LNCaP clone FGC (cell line): ENCODE data around the gene MOCS1.
A peak's percentile ranks its signal among the peaks of the same experiment; 100 is the strongest.

ENCODE experiments used
- DNase-seq: peaks from one replicate; pipeline ENCODE4 v3.0.0-alpha.2; 2011; ENCODE audit warnings: low read depth
- H3K4me3 ChIP-seq: 2 replicates; pipeline ENCODE4 v1.5.1; 2011; ENCODE audit warnings: mild to moderate bottlenecking, low read depth, low read length, control low read depth
- CTCF ChIP-seq: IDR thresholded peaks from 2 replicates; pipeline ENCODE4 v1.5.1; 2012; ENCODE audit warnings: mild to moderate bottlenecking; ENCODE audit not compliant: control insufficient read depth, insufficient read depth; ENCODE audit errors: extremely low read depth

MOCS1 gene

GRCh38 chr6:39892490-39893129, 41.7 kb downstream of the MOCS1 start:
- TF ChIP-seq CTCF = peak; percentile 88
- DNase-seq = no peak
- H3K4me3 ChIP-seq = no peak overlapping the region

- no peak for TF ChIP-seq CTCF
- DNase-seq = no peak
These were observed 42.3 kb downstream of the MOCS1 start for GRCh38 chr6:39891976-39892375.

GRCh38 chr6:39891353-39891752, 42.9 kb downstream of the MOCS1 start:
- no peak for TF ChIP-seq CTCF
- no peak overlapping the region for H3K4me3 ChIP-seq
- no peak for DNase-seq

More at GRCh38 chr6:39891976-39892375, 42.3 kb downstream of the MOCS1 start:
- no peak overlapping the region for H3K4me3 ChIP-seq

GRCh38 chr6:39889229-39889628, 45.0 kb downstream of the MOCS1 start:
- no peak overlapping the region for H3K4me3 ChIP-seq
- TF ChIP-seq CTCF = no peak
- DNase-seq = no peak

- DNase-seq = no peak
- H3K4me3 ChIP-seq = no peak overlapping the region
- TF ChIP-seq CTCF = no peak
These were observed 46.4 kb downstream of the MOCS1 start for GRCh38 chr6:39887692-39888450.

- H3K4me3 ChIP-seq = no peak overlapping the region
- DNase-seq = no peak
- no peak for TF ChIP-seq CTCF
These were observed 47.4 kb downstream of the MOCS1 start for GRCh38 chr6:39886871-39887270.

- H3K4me3 ChIP-seq = no peak overlapping the region
- no peak for TF ChIP-seq CTCF
- no peak for DNase-seq
These were observed 48.6 kb downstream of the MOCS1 start for GRCh38 chr6:39885691-39886090.
